ENCODE measurements around the gene MAEA.

Gene MAEA

DNA sequence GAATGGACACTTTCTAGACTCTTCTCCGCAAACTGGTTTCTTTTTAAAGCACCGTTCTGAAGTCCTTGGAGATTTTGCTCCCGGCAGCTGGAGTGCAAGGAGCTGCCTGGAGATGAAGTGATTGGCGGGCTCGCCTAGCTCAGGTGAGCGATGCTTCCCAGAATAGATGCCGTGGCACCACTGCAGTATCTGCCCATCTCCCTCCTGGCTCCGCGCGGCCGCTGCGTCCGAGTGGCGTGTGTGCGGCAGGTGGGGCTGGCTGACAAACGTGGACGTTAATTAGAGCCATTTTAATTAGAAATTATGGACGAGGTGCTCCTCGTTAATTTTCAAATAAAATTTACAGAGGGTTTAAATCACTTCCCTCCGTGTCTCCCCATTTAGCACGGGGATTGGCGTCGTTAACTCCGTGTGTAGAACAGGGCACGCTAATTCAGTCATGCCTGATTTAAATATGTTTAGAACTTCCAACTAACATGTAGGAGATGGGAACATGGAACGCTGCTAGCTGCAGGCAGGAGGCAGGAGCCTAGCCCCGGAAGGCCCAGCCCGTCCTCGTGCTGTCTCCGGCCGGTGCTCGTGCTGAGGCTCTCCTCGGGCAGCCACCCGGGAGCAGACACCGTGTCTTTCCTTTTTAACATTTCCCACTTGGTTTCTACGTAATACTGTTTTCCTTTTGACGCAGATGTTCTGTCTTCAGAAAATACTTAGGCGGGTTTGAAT is 68.9 kb downstream of the MAEA start:
- FAIRE-seq (no peak), DNase-seq (ENCODE audit: insufficient read length, low spot score) (no peak)
- TF ChIP-seq, protein P1, sequence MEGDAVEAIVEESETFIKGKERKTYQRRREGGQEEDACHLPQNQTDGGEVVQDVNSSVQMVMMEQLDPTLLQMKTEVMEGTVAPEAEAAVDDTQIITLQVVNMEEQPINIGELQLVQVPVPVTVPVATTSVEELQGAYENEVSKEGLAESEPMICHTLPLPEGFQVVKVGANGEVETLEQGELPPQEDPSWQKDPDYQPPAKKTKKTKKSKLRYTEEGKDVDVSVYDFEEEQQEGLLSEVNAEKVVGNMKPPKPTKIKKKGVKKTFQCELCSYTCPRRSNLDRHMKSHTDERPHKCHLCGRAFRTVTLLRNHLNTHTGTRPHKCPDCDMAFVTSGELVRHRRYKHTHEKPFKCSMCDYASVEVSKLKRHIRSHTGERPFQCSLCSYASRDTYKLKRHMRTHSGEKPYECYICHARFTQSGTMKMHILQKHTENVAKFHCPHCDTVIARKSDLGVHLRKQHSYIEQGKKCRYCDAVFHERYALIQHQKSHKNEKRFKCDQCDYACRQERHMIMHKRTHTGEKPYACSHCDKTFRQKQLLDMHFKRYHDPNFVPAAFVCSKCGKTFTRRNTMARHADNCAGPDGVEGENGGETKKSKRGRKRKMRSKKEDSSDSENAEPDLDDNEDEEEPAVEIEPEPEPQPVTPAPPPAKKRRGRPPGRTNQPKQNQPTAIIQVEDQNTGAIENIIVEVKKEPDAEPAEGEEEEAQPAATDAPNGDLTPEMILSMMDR (IDR thresholded peaks at IDR 0.05; ENCODE audit: insufficient read depth, missing control alignments) = no peak

DNA sequence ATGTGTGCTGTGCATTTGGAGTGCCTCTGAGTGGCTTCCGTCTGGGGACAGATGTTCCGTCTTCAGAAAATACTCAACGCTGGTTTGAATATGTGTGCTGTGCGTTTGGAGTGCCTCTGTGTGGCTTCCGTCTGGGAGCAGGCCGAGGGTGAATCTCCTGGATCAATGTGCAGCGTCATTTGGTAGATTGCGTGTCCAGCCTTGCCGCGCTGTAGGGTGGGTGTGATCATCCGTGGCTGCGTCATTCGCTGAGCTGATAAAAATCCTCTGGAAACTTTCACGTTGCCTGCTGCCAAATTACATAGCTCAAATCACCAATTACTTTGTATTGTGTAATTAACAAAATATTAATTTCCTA is 69.4 kb downstream of the MAEA start:
- TF ChIP-seq, protein P1 (IDR thresholded peaks at IDR 0.05; ENCODE audit: insufficient read depth, missing control alignments) = no peak
- DNase-seq (ENCODE audit: insufficient read length, low spot score) (no peak), FAIRE-seq (no peak)

DNA sequence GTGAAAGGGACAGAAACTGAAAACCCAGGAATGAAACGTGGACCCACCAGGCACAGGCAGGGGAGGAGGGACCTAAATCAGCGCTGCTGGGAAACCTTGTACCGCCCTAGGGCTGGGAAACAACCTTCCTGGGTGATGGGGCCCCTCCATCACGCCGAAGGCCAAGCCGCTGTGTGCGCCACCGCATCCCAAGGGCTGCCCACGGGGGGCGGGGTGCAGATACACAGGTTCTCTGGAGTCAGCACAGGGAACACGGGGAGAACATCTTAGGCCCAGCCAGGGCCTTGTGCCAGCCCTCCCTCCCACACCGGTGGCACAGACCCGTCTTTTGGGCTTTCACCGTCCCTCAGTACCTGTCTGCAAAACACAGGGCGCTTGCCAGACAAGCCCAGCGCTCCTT is 70.3 kb downstream of the MAEA start:
- FAIRE-seq (no peak), DNase-seq (ENCODE audit: insufficient read length, low spot score) (no peak)
- TF ChIP-seq, protein P1 (IDR thresholded peaks at IDR 0.05; ENCODE audit: insufficient read depth, missing control alignments) = no peak

DNA sequence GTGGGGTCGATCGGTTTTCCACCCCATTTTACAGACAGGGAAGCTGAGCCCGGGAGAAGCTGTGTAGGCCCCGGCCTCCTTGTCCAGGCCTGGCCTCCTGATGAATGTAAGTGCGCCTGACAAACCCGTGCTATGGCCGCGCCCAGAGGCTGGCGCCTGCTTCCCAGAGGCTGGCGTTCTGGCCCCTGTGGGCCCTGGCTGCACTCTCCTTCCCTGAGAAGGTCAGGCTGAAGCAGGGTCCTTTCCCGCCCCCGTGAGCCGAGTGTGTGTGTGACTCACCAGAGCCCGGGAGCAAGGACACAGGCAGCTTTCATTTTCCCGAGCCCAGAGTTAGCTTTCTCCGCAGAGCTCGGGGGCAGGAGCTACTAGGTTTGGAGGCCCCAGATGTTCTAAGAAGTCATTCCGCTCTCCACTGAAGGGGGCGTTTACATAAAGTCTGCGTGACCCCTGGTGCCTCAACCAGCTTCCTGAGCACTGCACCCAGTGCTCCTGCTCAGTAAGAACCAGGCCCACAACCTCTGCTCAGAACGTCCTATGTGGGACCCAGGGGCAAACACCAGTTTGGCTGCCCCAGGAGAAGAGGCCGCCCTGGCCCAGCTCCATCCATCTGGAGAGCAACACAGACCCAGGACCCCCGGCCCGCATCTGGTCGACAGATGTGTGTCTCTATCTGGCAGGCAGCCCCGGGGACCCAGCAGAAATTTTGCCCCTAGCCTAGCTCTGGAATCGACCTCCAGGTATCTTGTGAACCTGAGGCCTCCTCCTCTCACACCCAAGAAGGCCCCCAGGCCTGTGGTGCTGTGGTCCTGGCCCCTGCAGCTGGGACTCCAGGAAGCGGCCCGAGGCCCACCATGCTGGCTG is 71.0 kb downstream of the MAEA start:
- no peak for FAIRE-seq
- no peak for DNase-seq (ENCODE audit: insufficient read length, low spot score)
- TF ChIP-seq, protein P1 (IDR thresholded peaks at IDR 0.05; ENCODE audit: insufficient read depth, missing control alignments) = no peak

GRCh38 chr4:1361431-1361830 is 71.7 kb downstream of the MAEA start:
- FAIRE-seq = no peak
- no peak for DNase-seq (ENCODE audit: insufficient read length, low spot score)
- TF ChIP-seq, protein P1 (IDR thresholded peaks at IDR 0.05; ENCODE audit: insufficient read depth, missing control alignments) = no peak

DNA sequence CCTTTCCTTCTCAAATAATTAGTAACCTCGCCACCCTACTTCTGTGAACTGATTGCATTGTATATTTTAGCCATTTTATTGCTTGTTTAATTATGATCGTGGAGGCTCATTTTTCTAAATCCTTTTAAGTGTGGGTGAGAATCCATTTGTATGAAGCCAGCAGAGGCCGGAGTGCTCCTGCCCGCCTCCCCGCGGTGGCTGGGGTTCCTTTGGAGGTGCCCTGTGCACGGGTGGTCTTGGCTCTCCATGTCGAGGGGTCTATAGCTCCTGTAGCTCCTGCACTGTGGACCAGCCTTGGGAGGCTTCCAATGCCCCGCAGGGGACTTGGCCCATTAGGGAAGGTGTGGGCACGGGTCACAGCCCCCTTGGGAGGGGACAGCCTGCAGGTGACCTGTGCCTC is 72.4 kb downstream of the MAEA start:
- FAIRE-seq (no peak), DNase-seq (ENCODE audit: insufficient read length, low spot score) (no peak)
- TF ChIP-seq, protein P1 (IDR thresholded peaks at IDR 0.05; ENCODE audit: insufficient read depth, missing control alignments) = no peak

- TF ChIP-seq, protein P1 (IDR thresholded peaks at IDR 0.05; ENCODE audit: insufficient read depth, missing control alignments) = no peak
- DNase-seq (ENCODE audit: insufficient read length, low spot score) (no peak), FAIRE-seq (no peak)
Observed at GRCh38 chr4:1362521-1362920, 72.8 kb downstream of the MAEA start.
